HCT116 (cell line): ENCODE results near the gene RAD18. TPM values are rescaled to one million over a fixed set of nuclear protein-coding genes. Genes with fewer than 3 reads are reported as not detected.

Experiments used
- ATAC-seq: fragments of 200-7000 bp; cut with Tn5 transposase; 2 replicates; pipeline ENCODE4 v1.9.1; 2020; ENCODE audit warnings: mild to moderate bottlenecking, moderate library complexity
- BruUV-seq: library from RNA; stranded (reverse); fragments of 400-500 nt; replicated peaks from 2 replicates; lab custom pipeline; 2021; lab: Mats Ljungman, UMichigan
- CTCF ChIA-PET: fragments of 300-600 bp; sonication (Branson Sonifier 250); formaldehyde crosslinking; loops from one replicate; lab custom pipeline; 2021; ENCODE audit warnings: antibody characterized with exemption; lab: Charles Lee
- POLR2A ChIA-PET: fragments of 300-600, 350-600 bp; sonication (Branson Sonifier 250); formaldehyde crosslinking; loops from one replicate; lab custom pipeline; 2021; ENCODE audit warnings: antibody characterized with exemption; lab: Charles Lee
- RAD21 ChIA-PET, 2 experiments: fragments of 300-600 bp; sonication (Branson Sonifier 250); formaldehyde crosslinking; loops; one replicate each; lab custom pipeline; 2023; ENCODE audit warnings: low total read pairs in 2 of 2; ENCODE audit not compliant: uncharacterized antibody in 2 of 2, unreplicated experiment in 2 of 2, low non-redundant PET in 1 of 2; lab: Charles Lee
- DNase-seq: peaks from one replicate; pipeline ENCODE4 v3.0.0-alpha.2; 2010; ENCODE audit warnings: low read depth, low spot score
- H2AFZ ChIP-seq: fragments of 200-600 bp; shearing (Covaris generic), sonication (generic); 2 replicates; pipeline ENCODE4 v1.6.1; 2017; ENCODE audit warnings: low read depth, mixed run types, mixed read lengths, antibody characterized with exemption, low read length; ENCODE audit not compliant: poor library complexity, severe bottlenecking
- H3K27ac ChIP-seq: 2 replicates; pipeline ENCODE4 v1.5.1; 2012; ENCODE audit warnings: low read depth, low read length
- H3K27me3 ChIP-seq: fragments of 200-600 bp; sonication (generic); 2 replicates; pipeline ENCODE4 v1.6.1; 2016; ENCODE audit warnings: mixed run types, low read length, mixed read lengths; ENCODE audit not compliant: insufficient read depth
- H3K36me3 ChIP-seq, 2 experiments: fragments of 200-500 bp in 1 of 2; fragments of 200-600 bp in 1 of 2; sonication (Bioruptor generic) in 1 of 2; sonication (generic) in 1 of 2; 2 replicates each; pipeline versions ENCODE4 v1.5.1 to v1.6.1; 2014 to 2016; ENCODE audit warnings: low read length in 2 of 2, inconsistent platforms in 1 of 2, mixed read lengths in 1 of 2, mixed run types in 1 of 2; ENCODE audit not compliant: insufficient read depth in 2 of 2, control insufficient read depth in 1 of 2
- H3K4me1 ChIP-seq, 2 experiments: fragments of 200-600 bp in 1 of 2; sonication (generic) in 1 of 2; 2 replicates each; pipeline versions ENCODE4 v1.5.1 to v1.6.1; 2012 to 2017; ENCODE audit warnings: low read length in 2 of 2, inconsistent platforms in 1 of 2, mild to moderate bottlenecking in 1 of 2, mixed read lengths in 1 of 2, mixed run types in 1 of 2, moderate library complexity in 1 of 2; ENCODE audit not compliant: insufficient read depth in 2 of 2, control insufficient read depth in 1 of 2
- H3K4me2 ChIP-seq: fragments of 200-600 bp; sonication (generic); 2 replicates; pipeline ENCODE4 v1.6.1; 2017; ENCODE audit warnings: mixed run types, low read length, mixed read lengths
- H3K4me3 ChIP-seq, 2 experiments: fragments of 200-600 bp in 1 of 2; sonication (generic) in 1 of 2; replicated peaks in 1 of 2; 2 replicates each; pipeline ENCODE4 v1.5.1; 2011 to 2016; ENCODE audit warnings: low read length in 2 of 2, control low read depth in 1 of 2, low read depth in 1 of 2, mild to moderate bottlenecking in 1 of 2, mixed read lengths in 1 of 2, mixed run types in 1 of 2
- H3K79me2 ChIP-seq: fragments of 200-600 bp; sonication (generic); 2 replicates; pipeline ENCODE4 v1.6.1; 2017; ENCODE audit warnings: mild to moderate bottlenecking, mixed run types, low read length, moderate library complexity, mixed read lengths; ENCODE audit not compliant: insufficient read depth
- H3K9ac ChIP-seq: fragments of 200-600 bp; sonication (generic); 2 replicates; pipeline ENCODE4 v1.6.1; 2016; ENCODE audit warnings: low read length, mixed read lengths
- H3K9me2 ChIP-seq: fragments of 200-600 bp; sonication (generic), shearing (Covaris generic); 2 replicates; pipeline ENCODE4 v1.6.1; 2017; ENCODE audit warnings: mixed run types, mild to moderate bottlenecking, moderate library complexity; ENCODE audit not compliant: insufficient read depth
- H3K9me3 ChIP-seq, 2 experiments: fragments of 200-500 bp in 1 of 2; fragments of 200-600 bp in 1 of 2; sonication (Bioruptor generic) in 1 of 2; sonication (generic) in 1 of 2; 2 replicates each; pipeline ENCODE4 v1.6.1; 2014 to 2017; ENCODE audit warnings: low read length in 2 of 2, mixed read lengths in 2 of 2, inconsistent platforms in 1 of 2, low read depth in 1 of 2, mild to moderate bottlenecking in 1 of 2, mixed run types in 1 of 2, moderate library complexity in 1 of 2; ENCODE audit not compliant: control insufficient read depth in 1 of 2, insufficient read depth in 1 of 2
- H4K20me1 ChIP-seq: fragments of 200-600 bp; sonication (generic), shearing (Covaris generic); 2 replicates; pipeline ENCODE4 v1.6.1; 2017; ENCODE audit warnings: mixed run types, mild to moderate bottlenecking, moderate library complexity; ENCODE audit not compliant: insufficient read depth
- CBX3 ChIP-seq: IDR thresholded peaks from 2 replicates; pipeline ENCODE4 v1.6.1; 2012; ENCODE audit warnings: low read depth
- CEBPB ChIP-seq: IDR thresholded peaks from 2 replicates; pipeline ENCODE4 v1.6.1; 2012; ENCODE audit warnings: low read depth
- EGR1 ChIP-seq: IDR thresholded peaks from 2 replicates; pipeline ENCODE4 v1.6.1; 2012; ENCODE audit warnings: low read depth
- ELF1 ChIP-seq: IDR thresholded peaks from 2 replicates; pipeline ENCODE4 v1.6.1; 2012; ENCODE audit warnings: low read depth, borderline replicate concordance
- EZH2phosphoT487 ChIP-seq: fragments of 200-600 bp; IDR thresholded peaks from 2 replicates; pipeline ENCODE4 v1.6.1; 2018; ENCODE audit warnings: antibody characterized with exemption, borderline replicate concordance
- FOSL1 ChIP-seq: IDR thresholded peaks from 2 replicates; pipeline ENCODE4 v1.6.1; 2012; ENCODE audit warnings: low read depth
- RAD21 ChIP-seq: IDR thresholded peaks from 2 replicates; pipeline ENCODE4 v1.6.1; 2012; ENCODE audit warnings: low read depth, mild to moderate bottlenecking
- REST ChIP-seq: IDR thresholded peaks from 2 replicates; pipeline ENCODE4 v1.6.1; 2012; ENCODE audit warnings: low read depth
- SIN3A ChIP-seq: IDR thresholded peaks from 2 replicates; pipeline ENCODE4 v1.6.1; 2012; ENCODE audit warnings: low read depth
- SP1 ChIP-seq: IDR thresholded peaks from 2 replicates; pipeline ENCODE4 v1.6.1; 2012; ENCODE audit warnings: low read depth
- SRF ChIP-seq: IDR thresholded peaks from 2 replicates; pipeline ENCODE4 v1.6.1; 2012; ENCODE audit warnings: low read depth
- YY1 ChIP-seq: IDR thresholded peaks from 2 replicates; pipeline ENCODE4 v1.6.1; 2011; ENCODE audit warnings: low read length, low read depth, moderate library complexity, mild to moderate bottlenecking; ENCODE audit not compliant: insufficient replicate concordance; ENCODE audit errors: extremely low read depth
- ZBTB33 ChIP-seq: IDR thresholded peaks from 2 replicates; pipeline ENCODE4 v1.6.1; 2011; ENCODE audit warnings: mild to moderate bottlenecking, low read length, moderate library complexity; ENCODE audit not compliant: insufficient replicate concordance; ENCODE audit errors: extremely low read depth
- ZFX ChIP-seq: fragments of 450-650 bp; IDR thresholded peaks from 2 replicates; pipeline ENCODE4 v1.6.1; 2017
- ZNF274 ChIP-seq: fragments of 200-500 bp; sonication (Bioruptor generic); IDR thresholded peaks from 2 replicates; pipeline ENCODE4 v1.6.1; 2014; ENCODE audit warnings: mild to moderate bottlenecking, low read depth, low read length, inconsistent platforms
- intact Hi-C: fragments of 100-400 bp; cut with micrococcal nuclease; formaldehyde crosslinking; loops from 2 replicates; pipeline ENCODE4 v1.10.0; 2022
- total RNA-seq: library from RNA; stranded (reverse); gene quantifications from one replicate; pipeline ENCODE4 v1.2.1, GENCODE V29; 2021; ENCODE audit not compliant: unreplicated experiment
- TF ChIP-seq, protein P1 (sequence below), 3 experiments: fragments of 200-600 bp in 1 of 3; sonication (generic) in 1 of 3; IDR thresholded peaks in 2 of 3; conservative IDR thresholded peaks in 1 of 3; 2 replicates each; pipeline ENCODE4 v1.5.1; 2012 to 2017; ENCODE audit warnings: low read depth in 2 of 3, low read length in 2 of 3, antibody characterized with exemption in 1 of 3, borderline replicate concordance in 1 of 3, control low read depth in 1 of 3, mild to moderate bottlenecking in 1 of 3, mixed read lengths in 1 of 3, mixed run types in 1 of 3, moderate library complexity in 1 of 3; ENCODE audit not compliant: insufficient read depth in 1 of 3
- TF ChIP-seq, protein P2 (sequence below): IDR thresholded peaks from 2 replicates; pipeline ENCODE4 v1.6.1; 2012

The RAD18 gene
- total RNA-seq, 1 experiment from 2014 or later = 28.7 TPM

DNA sequence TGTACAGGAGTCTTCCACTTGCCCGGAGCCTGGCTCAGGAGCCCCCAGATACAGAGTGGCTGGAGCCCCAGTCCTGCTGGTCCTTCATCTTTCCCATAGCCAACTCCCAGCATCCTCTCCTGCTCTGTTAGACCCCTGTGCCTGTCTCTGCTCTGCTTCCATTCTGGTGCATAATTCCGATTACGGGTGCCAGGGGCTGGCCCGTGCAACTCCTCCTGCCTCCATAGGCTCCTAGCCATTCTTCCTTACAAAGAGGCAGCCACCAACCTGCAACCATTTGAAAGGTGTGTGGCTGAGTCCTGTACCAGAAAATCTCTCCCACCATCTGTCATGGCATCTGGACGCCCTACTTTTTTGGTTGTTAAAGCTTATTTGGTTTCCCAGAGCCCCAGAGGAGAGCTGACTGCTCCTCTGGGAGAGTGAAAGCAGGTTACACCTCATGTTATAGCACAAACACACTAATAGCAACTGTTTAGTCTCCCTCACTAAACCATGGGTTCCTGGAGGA is 5.2 kb upstream of the RAD18 start (continued):
- TF ChIP-seq SP1 = no peak
- TF ChIP-seq, protein P1, sequence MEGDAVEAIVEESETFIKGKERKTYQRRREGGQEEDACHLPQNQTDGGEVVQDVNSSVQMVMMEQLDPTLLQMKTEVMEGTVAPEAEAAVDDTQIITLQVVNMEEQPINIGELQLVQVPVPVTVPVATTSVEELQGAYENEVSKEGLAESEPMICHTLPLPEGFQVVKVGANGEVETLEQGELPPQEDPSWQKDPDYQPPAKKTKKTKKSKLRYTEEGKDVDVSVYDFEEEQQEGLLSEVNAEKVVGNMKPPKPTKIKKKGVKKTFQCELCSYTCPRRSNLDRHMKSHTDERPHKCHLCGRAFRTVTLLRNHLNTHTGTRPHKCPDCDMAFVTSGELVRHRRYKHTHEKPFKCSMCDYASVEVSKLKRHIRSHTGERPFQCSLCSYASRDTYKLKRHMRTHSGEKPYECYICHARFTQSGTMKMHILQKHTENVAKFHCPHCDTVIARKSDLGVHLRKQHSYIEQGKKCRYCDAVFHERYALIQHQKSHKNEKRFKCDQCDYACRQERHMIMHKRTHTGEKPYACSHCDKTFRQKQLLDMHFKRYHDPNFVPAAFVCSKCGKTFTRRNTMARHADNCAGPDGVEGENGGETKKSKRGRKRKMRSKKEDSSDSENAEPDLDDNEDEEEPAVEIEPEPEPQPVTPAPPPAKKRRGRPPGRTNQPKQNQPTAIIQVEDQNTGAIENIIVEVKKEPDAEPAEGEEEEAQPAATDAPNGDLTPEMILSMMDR (IDR thresholded peaks at IDR 0.05 in 2 of 3, conservative IDR thresholded peaks at IDR 0.05 in 1 of 3; ENCODE audit: borderline replicate concordance in 1 of 3, insufficient read depth in 1 of 3, low read depth in 2 of 3, low read length in 2 of 3) = no peak
- no peak for TF ChIP-seq EZH2phosphoT487

DNA sequence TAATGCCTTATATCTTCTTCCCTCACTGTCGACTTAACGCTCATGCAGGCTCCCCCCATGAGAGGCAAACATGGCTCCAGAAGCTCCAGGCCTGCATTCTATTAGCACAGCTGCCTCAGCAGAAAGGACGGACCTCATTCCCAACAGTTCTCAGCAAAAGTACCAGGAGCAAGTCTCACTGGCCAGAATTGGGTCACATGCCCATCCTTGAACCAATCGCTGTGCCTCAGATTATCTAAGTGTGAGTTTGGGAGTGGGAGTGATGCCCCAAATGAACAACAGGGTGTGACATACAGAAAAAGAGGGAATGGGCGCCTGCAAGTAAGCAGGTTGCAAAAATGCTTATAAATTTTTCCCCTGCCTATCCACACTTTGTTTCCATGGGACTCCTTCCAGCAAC is 4.3 kb upstream of the RAD18 start:
- POLR2A ChIA-PET = no interaction called here

More for the DNA sequence above, 4.3 kb upstream of the RAD18 start:
- H3K4me1 ChIP-seq = peaks cover 10 to 30% of the 10 kb centered on the region in 2 experiments; a peak in 3 of 4 replicates
- DNase-seq (no peak), ATAC-seq (no peak)
- BruUV-seq = no TSS peak
- no peak overlapping the region for H3K27ac ChIP-seq
- intact Hi-C loops = no loop called here
- no peaks in the 10 kb centered on the region for H3K36me3 ChIP-seq
- RAD21 ChIA-PET = no interaction called here
- H3K4me3 ChIP-seq = no peak overlapping the region
- H4K20me1 ChIP-seq = no peaks in the 10 kb centered on the region
- no peak overlapping the region for H3K9ac ChIP-seq
- CTCF ChIA-PET = no interaction called here
- no peak overlapping the region for H3K4me2 ChIP-seq
- no peaks in the 10 kb centered on the region for H3K9me2 ChIP-seq
- H3K27me3 ChIP-seq = no peaks in the 10 kb centered on the region; the same call in 1 of the 2 replicates
- no peak overlapping the region for H2AFZ ChIP-seq
- TF ChIP-seq EZH2phosphoT487 (no peak), CEBPB (no peak), EGR1 (no peak), CBX3 (no peak), REST (no peak), FOSL1 (no peak), YY1 (no peak), ZBTB33 (no peak), ZNF274 (no peak), SRF (no peak), ELF1 (no peak), RAD21 (no peak), SIN3A (no peak), ZFX (no peak)
- TF ChIP-seq, protein P2, sequence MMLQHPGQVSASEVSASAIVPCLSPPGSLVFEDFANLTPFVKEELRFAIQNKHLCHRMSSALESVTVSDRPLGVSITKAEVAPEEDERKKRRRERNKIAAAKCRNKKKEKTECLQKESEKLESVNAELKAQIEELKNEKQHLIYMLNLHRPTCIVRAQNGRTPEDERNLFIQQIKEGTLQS = no peak
- no peaks in the 10 kb centered on the region for H3K9me3 ChIP-seq
- peaks cover 7% of the 10 kb centered on the region for H3K79me2 ChIP-seq
